Measurements from ENCODE around the gene NEMP1.

NEMP1 gene

GRCh38 chr12:57112492-57113294, 34.1 kb upstream of the NEMP1 start:
- CTCF ChIA-PET = interaction anchor here (0.5 to 2.6 kb wide), 31 partner anchors 9 to 420 kb away, joined by 3 to 35 read pairs (median 4); partner anchors contain the start of genes LRP1, NEMP1 and ZBTB39
- DNase-seq (ENCODE audit: low spot score) = no peak
- TF ChIP-seq CTCF (conservative IDR thresholded peaks at IDR 0.05; ENCODE audit: low read depth) = peak; percentile 76
- H3K27ac ChIP-seq = peak overlapping the region; percentile 100
- POLR2A ChIA-PET (ENCODE audit: low non-redundant PET) = interaction anchor here (0.6 to 3.0 kb wide), 14 partner anchors 14 to 130 kb away, joined by 3 to 37 read pairs (median 8); partner anchors contain the start of genes LRP1, NAB2, NEMP1 and TAC3

GRCh38 chr12:57111031-57111734, 32.6 kb upstream of the NEMP1 start, which contains the start of gene STAT6:
STAT6 (minus strand) TSS chr12:57111362; CDS start chr12:57108278, 3,084 bp downstream.
- CTCF ChIA-PET = interaction anchor here (0.8 to 2.6 kb wide), 16 partner anchors 12 to 107 kb away, joined by 3 to 35 read pairs (median 5); no protein-coding TSS in a partner anchor
- DNase-seq (ENCODE audit: low spot score) = peak; percentile 68
- no peak; the same call in 1 of the 2 replicates for TF ChIP-seq CTCF (conservative IDR thresholded peaks at IDR 0.05; ENCODE audit: low read depth)

GRCh38 chr12:57110104-57111030, 31.8 kb upstream of the NEMP1 start:
- no peak for TF ChIP-seq CTCF (conservative IDR thresholded peaks at IDR 0.05; ENCODE audit: low read depth)
- DNase-seq (ENCODE audit: low spot score) = peak; percentile 48
- ChIA-PET CTCF (interaction anchor here (0.9 to 2.6 kb wide), 6 partner anchors 20 to 102 kb away, joined by 3 to 35 read pairs (median 4); no protein-coding TSS in a partner anchor), POLR2A (ENCODE audit: low non-redundant PET) (interaction anchor here (0.9 to 3.0 kb wide), 10 partner anchors 13 to 119 kb away, joined by 3 to 37 read pairs (median 10); partner anchors contain the start of genes LRP1, NAB2 and NEMP1)
- peak overlapping the region; percentile 100 for H3K27ac ChIP-seq

More at GRCh38 chr12:57111031-57111734, 32.6 kb upstream of the NEMP1 start, which contains the start of gene STAT6:
- peak within 1 kb of the TSS; percentile 100 for H3K27ac ChIP-seq
- POLR2A ChIA-PET (ENCODE audit: low non-redundant PET) = interaction anchor here (0.9 to 3.0 kb wide), 15 partner anchors 8 to 118 kb away, joined by 3 to 37 read pairs (median 9); partner anchors contain the start of genes LRP1, NAB2 and NEMP1

GRCh38 chr12:57109207-57110103, 30.9 kb upstream of the NEMP1 start:
- no peak for TF ChIP-seq CTCF (conservative IDR thresholded peaks at IDR 0.05; ENCODE audit: low read depth)
- POLR2A ChIA-PET (ENCODE audit: low non-redundant PET) = interaction anchor here (1.0 to 3.0 kb wide), 2 partner anchors 12 to 22 kb away, joined by 3 to 37 read pairs; partner anchors contain the start of gene NAB2
- H3K27ac ChIP-seq = peak overlapping the region; percentile 100
- CTCF ChIA-PET = no interaction called here
- DNase-seq (ENCODE audit: low spot score) = no peak

- peak overlapping the region; percentile 60 for H3K27ac ChIP-seq
- ChIA-PET CTCF (interaction anchor here (0.9 kb wide), 1 partner anchor 38 kb away, joined by 3 read pairs; no protein-coding TSS in a partner anchor), POLR2A (ENCODE audit: low non-redundant PET) (no interaction called here)
- TF ChIP-seq CTCF (conservative IDR thresholded peaks at IDR 0.05; ENCODE audit: low read depth) = no peak
- DNase-seq (ENCODE audit: low spot score) = no peak
Measured at GRCh38 chr12:57107456-57108155, 29.0 kb upstream of the NEMP1 start.

Data from RWPE1 (cell line).